Keratinocyte (primary cell): ENCODE results near the gene SAXO1.

Source experiments
- EZH2 ChIP-seq: IDR thresholded peaks from one replicate; pipeline ENCODE4 v1.6.1; 2012; ENCODE audit warnings: inconsistent platforms, mild to moderate bottlenecking, low read length, moderate library complexity
- TF ChIP-seq, protein P1 (sequence below), 3 experiments: IDR thresholded peaks in 1 of 3; conservative IDR thresholded peaks in 1 of 3; optimal IDR thresholded peaks in 1 of 3; 2 replicates in 2 of 3; 3 replicates in 1 of 3; pipeline versions ENCODE3 to v1.5.1; 2011; ENCODE audit warnings: low read length in 3 of 3, mild to moderate bottlenecking in 3 of 3, moderate library complexity in 2 of 3, control low read depth in 1 of 3, inconsistent platforms in 1 of 3; ENCODE audit not compliant: insufficient read depth in 2 of 3; ENCODE audit errors: extremely low read depth in 1 of 3

DNA sequence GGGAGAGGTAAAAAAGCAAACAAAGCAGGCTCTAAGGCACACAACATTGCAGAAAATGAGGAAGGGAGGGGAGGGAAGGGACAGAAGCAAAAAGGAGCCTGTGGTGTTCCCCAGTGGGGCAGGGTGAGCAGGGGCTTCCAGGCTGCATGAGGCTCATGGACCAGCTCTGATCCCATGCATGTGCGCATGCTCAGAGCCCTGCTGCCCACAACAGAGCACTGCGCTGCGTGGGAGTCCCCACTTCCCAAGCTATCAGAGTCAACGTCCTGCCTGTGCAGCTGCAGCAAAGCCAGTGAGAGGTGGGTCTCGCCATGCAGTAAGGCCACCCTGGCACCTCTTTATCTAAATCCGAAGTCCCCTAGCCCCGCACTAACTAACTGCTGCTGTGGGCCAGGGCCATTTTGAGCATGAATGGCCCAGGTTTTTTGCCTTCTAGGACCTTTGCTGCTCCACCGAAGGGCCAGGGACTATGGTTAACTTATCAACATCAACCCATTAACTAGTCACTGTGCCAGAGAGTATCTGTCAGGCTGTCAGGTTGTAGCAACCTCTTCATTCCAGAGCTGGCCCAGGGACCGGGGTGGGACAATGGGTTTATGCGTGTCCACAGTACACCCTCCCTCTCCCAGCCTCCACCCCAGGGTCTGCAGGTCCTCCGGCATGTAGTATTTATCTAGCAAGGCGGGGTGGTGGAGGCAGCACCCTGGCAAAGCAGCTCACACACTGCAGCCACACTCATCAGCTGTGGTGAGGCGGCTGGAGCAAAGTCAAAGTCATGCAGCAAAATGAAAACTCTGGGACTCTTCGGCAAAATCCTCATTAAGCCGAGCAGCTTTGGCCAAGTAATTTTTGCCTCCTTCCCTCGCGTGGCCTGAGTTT lies 123.6 kb downstream of the SAXO1 start:
- TF ChIP-seq, protein P1, sequence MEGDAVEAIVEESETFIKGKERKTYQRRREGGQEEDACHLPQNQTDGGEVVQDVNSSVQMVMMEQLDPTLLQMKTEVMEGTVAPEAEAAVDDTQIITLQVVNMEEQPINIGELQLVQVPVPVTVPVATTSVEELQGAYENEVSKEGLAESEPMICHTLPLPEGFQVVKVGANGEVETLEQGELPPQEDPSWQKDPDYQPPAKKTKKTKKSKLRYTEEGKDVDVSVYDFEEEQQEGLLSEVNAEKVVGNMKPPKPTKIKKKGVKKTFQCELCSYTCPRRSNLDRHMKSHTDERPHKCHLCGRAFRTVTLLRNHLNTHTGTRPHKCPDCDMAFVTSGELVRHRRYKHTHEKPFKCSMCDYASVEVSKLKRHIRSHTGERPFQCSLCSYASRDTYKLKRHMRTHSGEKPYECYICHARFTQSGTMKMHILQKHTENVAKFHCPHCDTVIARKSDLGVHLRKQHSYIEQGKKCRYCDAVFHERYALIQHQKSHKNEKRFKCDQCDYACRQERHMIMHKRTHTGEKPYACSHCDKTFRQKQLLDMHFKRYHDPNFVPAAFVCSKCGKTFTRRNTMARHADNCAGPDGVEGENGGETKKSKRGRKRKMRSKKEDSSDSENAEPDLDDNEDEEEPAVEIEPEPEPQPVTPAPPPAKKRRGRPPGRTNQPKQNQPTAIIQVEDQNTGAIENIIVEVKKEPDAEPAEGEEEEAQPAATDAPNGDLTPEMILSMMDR (optimal IDR thresholded peaks at IDR 0.05 in 1 of 3, IDR thresholded peaks at IDR 0.05 in 1 of 3, conservative IDR thresholded peaks at IDR 0.05 in 1 of 3; ENCODE audit: extremely low read depth in 1 of 3, insufficient read depth in 2 of 3, low read length in 3 of 3): no peak
- no peak for TF ChIP-seq EZH2
